ENCODE data around the gene KNTC1.
"Not testable (repeated sequence)": the region's sequence is repeated elsewhere in the genome, so short reads cannot be mapped to it uniquely, and the experiment has no call there.

DNA sequence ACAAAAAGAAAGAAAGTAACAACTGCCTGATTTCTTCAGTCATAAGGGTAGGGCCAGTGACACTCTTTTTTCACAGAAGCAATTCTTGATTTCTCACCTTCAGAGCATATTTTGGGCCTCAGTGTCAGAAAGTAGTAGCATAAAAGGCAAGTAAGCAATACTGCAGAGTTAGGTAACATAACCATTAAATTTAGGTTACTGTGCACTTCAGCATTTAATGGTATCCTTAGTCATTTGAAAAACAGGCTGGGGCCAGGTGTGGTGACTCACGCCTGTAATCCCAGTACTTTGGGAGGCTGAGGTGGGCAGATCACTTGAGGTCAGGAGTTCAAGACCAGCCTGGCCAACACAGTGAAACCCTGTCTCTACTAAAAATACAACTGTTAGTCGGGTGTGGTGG lies 56.2 kb downstream of the KNTC1 start:
- TF ChIP-seq CTCF (IDR thresholded peaks at IDR 0.05 in 8 of 11, conservative IDR thresholded peaks at IDR 0.05 in 3 of 11); POLR2A (IDR thresholded peaks at IDR 0.05): not testable (repeated sequence)
